Ovary (tissue), 3 donors: ENCODE measurements around the gene TDRD9.

ENCODE experiments used
- CTCF ChIP-seq, 3 donors: fragments of 450-650 bp in 2 of 3; fragments of 200-600 bp in 1 of 3; IDR thresholded peaks; one replicate each; pipeline versions ENCODE4 v1.5.1 to v1.8.0; 2016 to 2022; ENCODE audit warnings: antibody characterized with exemption in 3 of 3, mild to moderate bottlenecking in 1 of 3
- POLR2A ChIP-seq: fragments of 450-650 bp; IDR thresholded peaks from one replicate; pipeline ENCODE4 v1.6.1; 2017; ENCODE audit warnings: antibody characterized with exemption, mild to moderate bottlenecking, moderate library complexity
- donor health status: DM: no; HTN: no; CAD: no.

GRCh38 chr14:103881268-103882201 is 46.7 kb upstream of the TDRD9 start:
- TF ChIP-seq CTCF (IDR thresholded peaks at IDR 0.05) (no peak), POLR2A (no peak)
